HG02885 (cell line): ENCODE measurements around the gene NUAK1.

Experiments used
- ATAC-seq: cut with Tn5 transposase; IDR thresholded peaks from one replicate; pipeline ENCODE4 v1.9.1; 2021; ENCODE audit warnings: mild to moderate bottlenecking; ENCODE audit not compliant: unreplicated experiment, poor library complexity

NUAK1 gene

DNA sequence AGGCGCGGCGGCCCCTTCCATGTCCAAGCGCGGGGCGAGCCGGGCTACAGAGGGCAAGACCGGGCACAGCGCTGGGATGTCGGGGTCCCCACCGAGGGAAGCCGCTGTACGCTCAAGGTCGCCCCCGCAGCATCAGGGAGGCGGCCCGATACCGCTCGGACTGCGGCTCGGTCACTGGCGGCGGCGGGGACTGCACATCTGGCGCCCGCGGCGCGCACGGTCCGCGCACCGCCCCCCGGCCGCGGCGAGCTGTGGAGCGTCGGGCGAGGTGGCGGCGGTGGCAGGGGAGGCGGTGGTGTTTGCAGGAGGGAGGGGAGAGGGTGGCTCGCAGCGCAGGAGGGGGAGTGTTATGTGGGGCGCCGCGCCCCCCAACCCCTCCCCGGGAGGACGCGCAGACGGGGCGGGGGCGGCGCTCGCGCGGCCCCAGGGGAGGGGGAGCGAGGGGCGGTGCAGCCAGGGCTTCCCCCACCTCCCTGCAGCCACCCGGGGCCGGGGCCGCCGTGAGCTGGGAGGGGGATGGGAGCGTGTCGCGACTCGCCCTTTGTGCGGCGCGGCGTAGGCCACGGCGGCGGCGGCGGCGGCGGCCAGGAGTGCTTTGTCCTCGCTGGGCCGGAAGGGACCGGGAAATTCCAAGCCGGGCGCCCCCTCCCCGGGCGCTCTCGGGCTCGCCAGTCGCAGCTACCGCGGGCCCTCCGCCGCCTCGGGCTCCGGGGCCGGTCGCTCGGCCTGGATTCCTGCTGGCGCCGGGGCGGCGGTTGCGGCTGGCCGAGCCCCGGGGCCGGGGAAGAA lies at the start of gene NUAK1:
Gene NUAK1 (minus strand): TSS at position 322 of the 789 bp plus-strand sequence. CDS start 301 bp downstream, at position 21.
- no peak for ATAC-seq

DNA sequence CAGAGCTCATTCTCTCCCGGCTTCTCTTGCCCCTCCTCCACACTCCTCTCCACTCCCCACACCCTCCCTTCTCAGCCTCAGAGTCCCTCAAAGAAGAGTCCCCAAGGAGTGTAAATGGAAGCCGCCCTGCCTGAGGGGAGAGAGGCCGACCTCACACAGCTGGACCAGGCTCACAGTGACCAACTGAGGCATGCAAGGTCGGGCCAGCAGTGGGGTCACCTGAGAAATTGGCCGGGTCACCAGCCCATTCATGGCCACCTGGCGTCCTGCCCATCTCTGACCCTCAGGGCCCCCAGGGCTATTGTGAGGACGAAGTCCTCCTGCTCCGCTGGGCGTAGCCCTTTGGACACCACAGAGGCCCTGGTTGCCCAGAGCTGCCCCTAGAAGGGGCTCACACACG lies 49.5 kb upstream of the NUAK1 start:
- ATAC-seq: no peak

- ATAC-seq: no peak
Measured at GRCh38 chr12:106187842-106188241, 49.1 kb upstream of the NUAK1 start.

DNA sequence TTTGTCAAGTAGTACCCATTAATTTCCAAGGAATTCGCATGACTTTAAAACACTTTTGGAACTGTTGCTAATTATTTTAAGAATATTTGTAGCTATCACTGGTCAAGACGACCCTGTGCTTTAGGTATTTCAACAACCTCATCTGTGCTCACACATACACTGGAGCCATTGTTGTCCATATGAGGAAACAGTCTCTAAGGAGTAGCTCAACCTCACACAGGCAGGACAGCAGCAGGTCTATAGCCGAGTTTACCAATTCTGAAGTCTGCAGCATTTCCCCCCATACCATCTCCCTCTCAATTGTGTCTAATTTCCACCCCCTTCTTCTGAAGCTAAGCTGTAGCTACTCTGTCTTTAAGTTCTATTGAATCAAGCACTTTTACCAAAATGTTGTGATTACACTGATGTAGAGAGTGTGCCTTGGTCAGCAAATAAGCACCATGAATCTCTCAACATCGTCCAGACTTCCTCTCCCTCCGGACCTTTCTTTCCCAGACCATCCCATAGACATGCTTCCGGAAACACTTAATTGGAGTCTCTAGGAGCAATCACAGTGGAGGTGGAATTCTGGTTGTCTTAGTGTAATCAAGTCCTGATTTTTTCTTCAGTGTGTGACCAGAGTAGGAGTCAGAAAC lies 48.5 kb upstream of the NUAK1 start:
- ATAC-seq: no peak

GRCh38 chr12:106183735-106184134 lies 45.0 kb upstream of the NUAK1 start:
- no peak for ATAC-seq

- ATAC-seq: no peak
Measured at GRCh38 chr12:106181401-106182114, 42.8 kb upstream of the NUAK1 start.

DNA sequence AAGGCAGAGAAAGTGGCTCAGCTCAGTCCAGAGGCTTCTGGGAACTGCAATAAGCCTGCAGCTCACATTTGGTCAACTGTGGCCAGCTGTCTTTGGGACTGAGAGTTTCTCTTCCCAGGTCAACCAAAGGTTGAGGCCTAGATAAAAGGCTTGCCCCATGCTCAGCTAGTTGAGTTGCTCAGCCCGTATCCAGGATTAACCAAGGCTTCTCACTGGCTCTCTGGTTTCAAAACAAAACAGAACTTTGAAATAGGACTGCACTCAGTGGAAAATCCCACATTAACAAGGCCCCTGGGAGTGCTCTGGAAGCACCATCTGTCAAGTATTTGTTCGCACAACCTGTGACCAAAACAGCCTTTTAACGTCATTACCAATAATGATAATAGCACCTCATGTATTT lies 40.3 kb upstream of the NUAK1 start:
- no peak for ATAC-seq

GRCh38 chr12:106178562-106178961 lies 39.8 kb upstream of the NUAK1 start:
- ATAC-seq: no peak

GRCh38 chr12:106176560-106176959 lies 37.8 kb upstream of the NUAK1 start:
- no peak for ATAC-seq

DNA sequence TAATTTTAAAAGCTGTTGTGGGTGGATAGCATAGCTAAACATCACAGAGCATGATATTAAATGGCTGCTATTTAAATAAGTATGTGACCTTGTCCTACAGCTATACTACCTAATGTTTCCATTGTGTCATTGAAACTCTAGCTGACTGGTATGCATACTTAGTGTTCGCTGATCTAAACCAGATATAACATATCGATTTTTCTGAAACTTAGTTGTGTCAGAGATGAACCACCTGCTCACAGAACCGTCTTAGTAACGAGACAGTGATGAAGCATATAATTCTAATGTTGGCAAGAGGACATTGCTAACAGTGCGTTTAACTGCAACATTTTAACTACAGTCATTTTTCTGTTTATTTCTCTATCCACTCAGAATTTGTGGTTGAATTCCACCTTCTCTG lies 36.1 kb upstream of the NUAK1 start:
- ATAC-seq: no peak

- ATAC-seq: no peak
Measured at GRCh38 chr12:106173442-106173841, 34.7 kb upstream of the NUAK1 start.

- no peak for ATAC-seq
Measured at GRCh38 chr12:106171117-106171750, 32.5 kb upstream of the NUAK1 start.

DNA sequence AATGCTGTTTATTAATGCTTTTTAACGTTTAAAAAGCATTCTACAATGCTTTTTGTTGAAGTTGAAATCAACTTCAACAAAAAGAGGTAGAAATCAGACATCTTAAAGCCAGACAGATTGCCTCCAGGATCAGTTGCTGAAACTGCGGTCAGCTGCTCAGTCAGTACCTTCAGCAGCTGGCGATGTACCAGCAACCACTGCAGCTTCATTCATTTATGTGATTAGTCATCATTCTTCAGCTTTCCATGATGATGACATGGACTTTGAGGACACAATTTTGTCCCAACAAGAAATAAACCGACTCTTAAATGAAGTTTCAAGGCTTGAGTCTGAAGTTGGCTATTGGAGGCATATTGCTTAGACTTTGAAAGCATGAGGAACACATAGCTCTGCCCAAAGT lies 31.5 kb upstream of the NUAK1 start:
- no peak for ATAC-seq

- ATAC-seq: no peak
Measured at GRCh38 chr12:106163712-106164111, 25.0 kb upstream of the NUAK1 start.

GRCh38 chr12:106161491-106161890 lies 22.7 kb upstream of the NUAK1 start:
- ATAC-seq: no peak

DNA sequence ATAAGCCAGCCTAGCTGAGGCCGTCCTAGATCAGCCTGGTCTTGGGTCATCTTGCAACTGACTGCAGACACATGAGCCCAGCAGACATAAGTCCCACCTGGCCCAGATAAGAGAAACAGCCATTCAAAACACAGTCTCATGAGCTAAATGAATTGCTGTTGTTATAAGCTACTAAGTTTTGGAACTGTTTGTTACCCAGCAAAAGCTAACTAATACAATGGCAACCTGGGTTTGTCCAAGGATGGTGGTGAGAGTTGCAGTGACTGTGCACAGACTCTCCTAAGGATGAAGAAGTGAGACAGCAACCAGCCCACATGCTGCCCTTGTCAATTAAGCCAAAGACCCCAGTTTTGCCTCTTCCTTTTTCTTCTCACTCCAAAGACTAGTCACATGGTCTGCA lies 22.2 kb upstream of the NUAK1 start:
- no peak for ATAC-seq

DNA sequence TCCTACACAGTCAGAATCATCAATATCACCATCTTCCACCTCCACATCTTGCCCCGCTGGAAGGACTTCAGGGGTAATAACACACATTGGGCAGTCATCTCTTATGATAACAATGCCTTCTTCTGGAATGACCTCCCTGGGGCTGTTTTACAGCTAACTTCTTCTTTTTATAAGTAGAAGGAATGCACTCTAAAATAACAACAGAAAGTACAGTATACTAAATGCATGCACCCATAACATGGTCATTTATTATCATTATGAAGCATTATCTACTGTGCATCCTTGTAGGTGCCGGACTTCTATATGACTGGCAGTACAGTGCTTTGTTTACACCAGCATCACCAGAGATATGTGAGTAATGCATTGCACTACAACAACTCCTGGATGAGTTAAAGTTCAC lies 19.0 kb upstream of the NUAK1 start:
- no peak for ATAC-seq

DNA sequence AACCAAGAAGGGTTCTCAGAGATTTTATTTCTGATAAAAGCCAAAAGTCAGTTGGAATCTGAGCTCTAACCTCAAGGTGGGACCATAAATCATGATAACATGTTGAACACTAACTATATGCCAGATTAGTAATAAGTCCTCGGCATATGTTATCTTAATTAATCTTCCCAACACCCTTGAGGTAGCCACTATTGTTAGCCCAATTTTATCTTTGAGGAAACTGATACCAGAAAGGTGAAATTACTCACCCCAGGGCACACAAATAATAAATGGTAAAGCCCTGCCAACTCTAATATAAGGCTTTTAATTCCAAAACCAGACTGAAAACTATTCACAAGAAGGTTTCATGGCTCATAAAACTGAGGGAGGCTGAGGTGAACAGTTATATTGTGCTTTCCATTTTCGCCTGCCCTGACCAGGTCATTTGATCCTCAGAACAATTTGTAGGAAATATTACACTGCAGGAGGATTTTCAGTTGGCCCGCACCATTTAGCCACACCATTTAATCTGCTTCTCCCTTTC lies 16.1 kb upstream of the NUAK1 start:
- no peak for ATAC-seq

DNA sequence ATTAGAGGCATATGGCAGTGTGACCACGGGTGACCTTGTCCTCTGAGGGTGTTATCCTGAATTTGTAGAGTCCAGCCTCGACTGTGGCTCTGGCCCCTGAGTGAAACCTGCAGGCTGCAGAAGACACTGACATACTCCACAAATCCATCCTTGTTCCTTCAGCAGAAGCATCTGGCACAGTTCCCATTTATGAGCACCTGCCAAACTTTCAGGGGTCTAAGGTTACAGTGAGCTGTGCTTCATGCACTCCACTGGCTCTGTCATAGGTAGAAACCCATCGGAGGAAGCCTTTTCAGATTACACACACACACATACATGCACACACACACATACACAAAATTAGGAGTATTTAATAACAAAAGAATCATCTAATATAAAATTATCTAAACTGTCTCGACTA lies 13.6 kb upstream of the NUAK1 start:
- no peak for ATAC-seq

DNA sequence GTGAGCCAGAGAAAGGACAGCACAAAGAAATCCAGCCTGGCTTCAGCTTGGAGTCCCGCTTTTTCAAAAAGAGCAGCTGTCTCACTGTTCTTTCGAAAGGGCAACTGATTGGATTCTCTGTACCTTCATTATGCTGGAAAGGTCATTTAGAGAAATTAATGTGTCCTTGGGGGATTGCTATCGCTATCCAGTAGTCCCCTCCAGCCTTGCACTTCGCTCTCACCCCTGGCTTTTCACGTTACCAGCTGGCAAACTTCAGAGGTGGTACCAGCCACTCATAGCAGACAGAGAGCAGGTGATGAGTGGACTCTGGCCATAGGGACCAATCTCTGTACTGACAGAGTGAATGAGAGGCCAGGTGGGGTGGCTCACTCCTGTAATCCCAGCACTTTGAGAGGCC lies 11.8 kb upstream of the NUAK1 start:
- no peak for ATAC-seq
